Central memory CD8-positive, alpha-beta T cell (primary cell): ENCODE data around the gene PNMA6E.

Source experiments
- ATAC-seq: fragments of 150-1000 bp; cut with Tn5 transposase; replicated peaks from 2 replicates; pipeline ENCODE4 v1.10.0; 2022; ENCODE audit warnings: mild to moderate bottlenecking, moderate FRiP score, moderate number of reproducible peaks; ENCODE audit not compliant: poor library complexity, severe bottlenecking; ENCODE audit errors: extremely low read depth
- DNase-seq, 2 donors: peaks; one replicate each; pipeline ENCODE4 v3.0.0; 2021; ENCODE audit warnings: low spot score in 2 of 2
- H3K27ac Mint-ChIP-seq: one replicate; pipeline ENCODE4 v1.8.0; 2022; ENCODE audit warnings: low read depth, mild to moderate bottlenecking, moderate library complexity, mixed read lengths
- H3K27me3 Mint-ChIP-seq: one replicate; pipeline ENCODE4 v1.8.0; 2022; ENCODE audit warnings: mixed read lengths
- H3K36me3 Mint-ChIP-seq: one replicate; pipeline ENCODE4 v1.8.0; 2022; ENCODE audit warnings: mild to moderate bottlenecking, moderate library complexity, mixed read lengths; ENCODE audit not compliant: insufficient read depth
- H3K4me1 Mint-ChIP-seq: one replicate; pipeline ENCODE4 v1.8.0; 2022; ENCODE audit warnings: mixed read lengths
- H3K4me3 Mint-ChIP-seq: one replicate; pipeline ENCODE4 v1.8.0; 2022; ENCODE audit warnings: mild to moderate bottlenecking, moderate library complexity, mixed read lengths
- H3K9me3 Mint-ChIP-seq: one replicate; pipeline ENCODE4 v1.8.0; 2022; ENCODE audit warnings: mixed read lengths

PNMA6E gene

GRCh38 chrX:153423652-153424051 lies 22.5 kb upstream of the PNMA6E start:
- no peaks in the 10 kb centered on the region for H3K9me3 Mint-ChIP-seq
- no peaks in the 10 kb centered on the region for H3K4me1 Mint-ChIP-seq
- DNase-seq: no peak
- H3K4me3 Mint-ChIP-seq: no peak overlapping the region
- H3K27ac Mint-ChIP-seq: no peak overlapping the region
- H3K36me3 Mint-ChIP-seq: no peaks in the 10 kb centered on the region
- ATAC-seq: no peak
- H3K27me3 Mint-ChIP-seq: no peaks in the 10 kb centered on the region

- DNase-seq (no peak), ATAC-seq (no peak)
- no peaks in the 10 kb centered on the region for H3K4me1 Mint-ChIP-seq
- H3K36me3 Mint-ChIP-seq: no peaks in the 10 kb centered on the region
- no peaks in the 10 kb centered on the region for H3K9me3 Mint-ChIP-seq
- no peaks in the 10 kb centered on the region for H3K27me3 Mint-ChIP-seq
- H3K4me3 Mint-ChIP-seq: no peak overlapping the region
- H3K27ac Mint-ChIP-seq: no peak overlapping the region
Observed at GRCh38 chrX:153421856-153422255, 20.7 kb upstream of the PNMA6E start.

DNA sequence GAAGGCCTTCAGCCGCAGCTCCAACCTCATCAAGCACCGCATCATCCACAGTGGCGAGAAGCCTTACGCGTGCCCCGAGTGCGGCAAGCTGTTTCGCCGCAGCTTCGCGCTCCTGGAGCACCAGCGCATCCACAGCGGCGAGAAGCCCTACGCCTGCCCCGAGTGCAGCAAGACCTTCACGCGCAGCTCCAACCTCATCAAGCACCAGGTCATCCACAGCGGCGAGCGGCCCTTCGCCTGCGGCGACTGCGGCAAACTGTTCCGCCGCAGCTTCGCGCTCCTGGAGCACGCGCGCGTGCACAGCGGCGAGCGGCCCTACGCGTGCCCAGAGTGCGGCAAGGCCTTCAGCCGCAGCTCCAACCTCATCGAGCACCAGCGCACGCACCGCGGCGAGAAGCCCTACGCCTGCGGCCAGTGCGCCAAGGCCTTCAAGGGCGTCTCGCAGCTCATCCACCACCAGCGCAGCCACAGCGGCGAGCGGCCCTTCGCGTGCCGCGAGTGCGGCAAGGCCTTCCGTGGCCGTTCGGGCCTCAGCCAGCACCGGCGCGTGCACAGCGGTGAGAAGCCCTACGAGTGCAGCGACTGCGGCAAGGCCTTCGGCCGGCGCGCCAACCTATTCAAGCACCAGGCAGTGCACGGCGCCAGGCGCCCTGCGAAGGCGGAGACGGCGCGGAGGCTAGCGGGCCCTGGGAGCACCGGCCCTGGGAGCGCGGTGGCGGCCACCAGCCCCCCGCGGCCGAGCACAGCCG lies 19.9 kb upstream of the PNMA6E start:
- H3K27me3 Mint-ChIP-seq: no peaks in the 10 kb centered on the region
- H3K36me3 Mint-ChIP-seq: no peaks in the 10 kb centered on the region
- no peaks in the 10 kb centered on the region for H3K9me3 Mint-ChIP-seq
- DNase-seq (no peak), ATAC-seq (no peak)
- H3K27ac Mint-ChIP-seq: no peak overlapping the region
- no peaks in the 10 kb centered on the region for H3K4me1 Mint-ChIP-seq
- H3K4me3 Mint-ChIP-seq: no peak overlapping the region

- Mint-ChIP-seq H3K36me3 (no peaks in the 10 kb centered on the region), H3K4me1 (no peaks in the 10 kb centered on the region), H3K9me3 (no peaks in the 10 kb centered on the region), H3K4me3 (no peak overlapping the region), H3K27me3 (no peaks in the 10 kb centered on the region), H3K27ac (no peak overlapping the region)
- DNase-seq (no peak), ATAC-seq (no peak)
Observed at GRCh38 chrX:153417637-153418036, 16.5 kb upstream of the PNMA6E start.

DNA sequence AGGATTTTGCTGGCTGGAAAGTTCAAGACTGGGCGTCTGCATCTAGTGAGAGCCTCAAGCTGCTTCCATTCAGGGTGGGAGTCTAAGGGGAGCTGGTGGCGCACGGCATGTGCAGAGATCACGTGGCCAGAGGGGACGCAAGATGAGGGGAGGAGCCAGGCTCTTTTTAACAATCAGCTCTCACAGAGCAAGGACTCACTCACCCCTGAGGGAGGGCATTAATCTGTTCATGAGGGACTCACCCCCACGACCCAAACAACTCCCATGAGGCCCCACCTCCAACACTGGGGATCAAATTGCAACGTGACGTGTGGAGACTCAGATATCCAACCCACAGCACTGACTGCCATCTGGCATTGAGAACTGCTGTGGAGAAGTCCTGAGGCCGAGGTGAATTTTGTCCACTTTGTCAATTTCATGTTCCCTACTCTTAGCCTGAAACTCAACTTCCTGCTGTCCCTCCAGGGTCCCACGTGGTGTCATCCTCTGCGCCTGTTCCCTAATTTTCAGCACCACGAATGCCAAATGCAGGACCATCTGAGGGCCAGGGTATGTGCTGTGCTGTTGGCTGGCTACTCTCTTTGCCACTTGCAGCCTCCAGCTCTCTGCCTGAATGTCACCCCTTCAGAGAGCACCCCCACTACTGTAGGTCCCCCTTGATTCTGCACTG lies 15.8 kb upstream of the PNMA6E start:
- no peak for ATAC-seq

DNA sequence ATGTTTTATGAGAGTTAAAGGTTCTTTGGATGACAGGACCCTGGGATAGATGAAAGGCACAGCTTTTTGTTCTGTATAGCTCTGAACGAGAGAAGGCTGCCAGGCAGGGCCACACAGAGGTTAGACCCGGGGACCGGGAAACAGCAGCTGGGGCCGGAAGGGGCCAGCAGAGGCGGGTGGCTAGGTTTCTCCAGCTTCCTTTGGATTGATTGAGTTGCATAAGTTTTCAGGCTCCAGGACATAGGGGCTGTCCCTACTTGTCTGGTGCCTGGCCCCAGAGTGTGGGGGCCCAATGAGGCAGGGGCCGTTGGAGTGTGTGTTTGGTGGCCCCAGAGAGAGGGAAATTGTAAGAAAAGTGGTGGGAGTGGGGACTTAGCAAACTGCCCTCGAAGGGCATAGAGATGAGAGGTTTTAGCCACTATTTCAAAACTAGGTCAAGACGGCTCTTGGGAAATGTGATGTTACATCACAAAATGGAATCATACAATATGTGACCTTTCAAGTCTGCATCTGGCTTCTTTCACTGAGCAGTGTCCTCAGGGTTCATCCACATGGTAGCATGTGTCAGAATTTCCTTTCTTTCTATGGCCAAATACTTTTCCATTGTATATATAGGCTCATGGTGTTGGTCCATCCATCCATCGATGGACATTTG lies 13.8 kb upstream of the PNMA6E start:
- Mint-ChIP-seq H3K36me3 (peaks cover 1% of the 10 kb centered on the region), H3K9me3 (no peaks in the 10 kb centered on the region), H3K27me3 (peaks cover 7% of the 10 kb centered on the region), H3K27ac (no peak overlapping the region), H3K4me3 (no peak overlapping the region), H3K4me1 (peaks cover 8% of the 10 kb centered on the region)
- ATAC-seq (no peak), DNase-seq (no peak)

More for the DNA sequence above, 15.8 kb upstream of the PNMA6E start:
- H3K36me3 Mint-ChIP-seq: peaks cover 1% of the 10 kb centered on the region
- H3K9me3 Mint-ChIP-seq: no peaks in the 10 kb centered on the region
- peaks cover 6% of the 10 kb centered on the region for H3K27me3 Mint-ChIP-seq
- peaks cover 6% of the 10 kb centered on the region for H3K4me1 Mint-ChIP-seq
- no peak overlapping the region for H3K4me3 Mint-ChIP-seq
- no peak for DNase-seq
- H3K27ac Mint-ChIP-seq: no peak overlapping the region

DNA sequence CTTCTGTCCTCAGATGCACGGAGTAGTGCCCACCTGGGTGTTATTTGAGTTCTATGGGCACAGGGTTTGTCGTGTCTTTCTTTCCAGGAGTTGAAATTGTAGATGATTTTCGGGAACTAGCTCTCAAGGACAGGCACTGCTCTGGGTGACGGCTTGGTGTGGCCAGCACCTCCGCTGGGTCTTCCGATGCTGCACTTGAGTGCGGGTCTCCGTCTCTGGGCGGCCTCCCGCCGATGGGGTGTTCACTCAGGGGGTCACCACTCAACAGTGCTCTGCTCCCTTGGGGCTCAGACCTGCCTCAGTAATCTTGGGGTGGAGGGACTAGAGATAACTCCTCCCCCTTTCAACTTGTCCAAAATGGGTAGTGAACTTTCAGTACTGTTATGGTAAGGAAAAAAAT lies 12.6 kb upstream of the PNMA6E start:
- ATAC-seq (no peak), DNase-seq (no peak)
- H3K4me1 Mint-ChIP-seq: peaks cover 8% of the 10 kb centered on the region
- H3K27ac Mint-ChIP-seq: no peak overlapping the region
- H3K4me3 Mint-ChIP-seq: no peak overlapping the region
- H3K36me3 Mint-ChIP-seq: peaks cover 1% of the 10 kb centered on the region
- H3K9me3 Mint-ChIP-seq: no peaks in the 10 kb centered on the region
- H3K27me3 Mint-ChIP-seq: peaks cover 7% of the 10 kb centered on the region

GRCh38 chrX:153412746-153413720 lies 11.9 kb upstream of the PNMA6E start:
- H3K27me3 Mint-ChIP-seq: peaks cover 7% of the 10 kb centered on the region
- H3K36me3 Mint-ChIP-seq: peaks cover 1% of the 10 kb centered on the region
- peak overlapping the region; percentile 71 for H3K4me3 Mint-ChIP-seq
- no peak overlapping the region for H3K27ac Mint-ChIP-seq
- ATAC-seq (no peak), DNase-seq (no peak)
- peaks cover 8% of the 10 kb centered on the region for H3K4me1 Mint-ChIP-seq
- H3K9me3 Mint-ChIP-seq: no peaks in the 10 kb centered on the region

GRCh38 chrX:153411988-153412574 lies 10.9 kb upstream of the PNMA6E start:
- H3K27me3 Mint-ChIP-seq: peaks cover 7% of the 10 kb centered on the region
- H3K4me1 Mint-ChIP-seq: peaks cover 8% of the 10 kb centered on the region
- no peak for ATAC-seq
- H3K27ac Mint-ChIP-seq: no peak overlapping the region
- peaks cover 1% of the 10 kb centered on the region for H3K36me3 Mint-ChIP-seq
- H3K4me3 Mint-ChIP-seq: peak overlapping the region; percentile 71
- no peak for DNase-seq
- no peaks in the 10 kb centered on the region for H3K9me3 Mint-ChIP-seq

DNA sequence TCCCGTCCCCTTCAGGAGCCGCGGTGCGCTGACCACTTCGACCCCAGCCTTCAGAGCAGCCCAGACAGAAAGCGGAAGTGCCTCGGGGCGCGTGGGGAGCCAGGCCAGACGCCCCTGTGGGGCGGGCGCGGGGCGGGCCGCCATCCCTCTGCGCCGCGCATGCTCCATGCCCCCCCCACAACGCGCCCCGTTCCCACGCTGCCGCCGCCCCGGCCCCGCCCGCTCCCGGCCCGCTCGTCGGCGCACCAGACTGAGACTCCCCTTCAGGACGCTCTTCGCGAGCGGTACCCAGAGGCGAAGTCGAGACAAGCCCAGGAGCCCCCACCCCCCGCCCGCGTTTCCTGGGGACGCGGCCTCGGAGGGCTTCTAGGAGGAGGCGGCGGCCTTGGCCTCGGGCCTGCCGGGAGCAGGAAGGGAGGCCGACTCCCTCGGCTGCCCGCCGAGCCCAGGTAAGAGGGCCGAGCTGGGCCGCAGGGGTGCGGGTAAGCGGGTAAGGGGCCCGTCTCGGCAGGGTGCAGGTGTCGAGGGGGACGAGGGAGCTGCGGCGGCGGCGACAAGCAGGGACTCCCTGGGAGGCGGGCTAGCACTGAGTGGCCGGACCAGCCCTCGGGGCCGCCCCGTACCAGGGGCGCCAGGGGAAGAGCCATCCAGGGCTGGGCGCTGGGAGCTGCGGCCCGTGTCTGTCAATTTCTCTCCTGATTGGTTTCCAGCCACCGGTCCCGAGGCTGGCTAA lies 10.3 kb upstream of the PNMA6E start, which contains the start of gene ZFP92:
Gene ZFP92 (plus strand): TSS at position 218 of the 733 bp plus-strand sequence. CDS start 6,851 bp downstream, outside the sequence.
- H3K27me3 Mint-ChIP-seq: peaks cover 7% of the 10 kb centered on the region
- peak within 1 kb of the TSS; percentile 71 for H3K4me3 Mint-ChIP-seq
- H3K27ac Mint-ChIP-seq: peak within 1 kb of the TSS; percentile 29
- DNase-seq (peak in 1 of 2 donors; percentile 14), ATAC-seq (peak; percentile 32)
- peaks cover 8% of the 10 kb centered on the region for H3K4me1 Mint-ChIP-seq
- no peaks in the 10 kb centered on the region for H3K9me3 Mint-ChIP-seq
- peaks cover 1% of the 10 kb centered on the region for H3K36me3 Mint-ChIP-seq

GRCh38 chrX:153410888-153411254 lies 9.7 kb upstream of the PNMA6E start:
- H3K27me3 Mint-ChIP-seq: peaks cover 7% of the 10 kb centered on the region
- H3K9me3 Mint-ChIP-seq: no peaks in the 10 kb centered on the region
- H3K4me3 Mint-ChIP-seq: peak overlapping the region; percentile 71
- no peak for DNase-seq
- peak overlapping the region; percentile 29 for H3K27ac Mint-ChIP-seq
- no peak for ATAC-seq
- H3K4me1 Mint-ChIP-seq: peaks cover 8% of the 10 kb centered on the region
- peaks cover 1% of the 10 kb centered on the region for H3K36me3 Mint-ChIP-seq
